Activated T-helper 1 cell treated with anti-CD3 and anti-CD28 coated beads, Interleukin-12 subunit alpha, Interleukin-12 subunit beta, Interleukin-2, Interleukin-4 antibody, amounts not matched to agents 30 ng/mL and 10 ng/mL and 1 ng/mL, durations not matched to agents 14 hours and 24 hours and 36 hours (primary cell): ENCODE results near the gene PHKA2. TPM values are rescaled to one million over a fixed set of nuclear protein-coding genes. Genes with fewer than 3 reads are reported as not detected.

Experiments used
- DNase-seq: peaks from one replicate; pipeline ENCODE4 v3.0.0; 2021; ENCODE audit warnings: low spot score
- H3K27ac Mint-ChIP-seq: one replicate; pipeline ENCODE4 v1.8.0; 2021; ENCODE audit warnings: mild to moderate bottlenecking, mixed read lengths
- H3K27me3 Mint-ChIP-seq: one replicate; pipeline ENCODE4 v1.8.0; 2022; ENCODE audit warnings: mild to moderate bottlenecking, moderate library complexity, mixed read lengths; ENCODE audit not compliant: insufficient read depth
- H3K36me3 Mint-ChIP-seq: one replicate; pipeline ENCODE4 v1.8.0; 2021; ENCODE audit warnings: low read depth, mixed read lengths
- H3K4me1 Mint-ChIP-seq: one replicate; pipeline ENCODE4 v1.8.0; 2021; ENCODE audit warnings: low read depth, mixed read lengths
- H3K4me3 Mint-ChIP-seq: one replicate; pipeline ENCODE4 v1.8.0; 2021; ENCODE audit warnings: mild to moderate bottlenecking, moderate library complexity, mixed read lengths
- H3K9me3 Mint-ChIP-seq: one replicate; pipeline ENCODE4 v1.8.0; 2021; ENCODE audit warnings: mixed read lengths
- intact Hi-C: fragments of 100-400 bp; cut with micrococcal nuclease; formaldehyde crosslinking; loops from one replicate; pipeline ENCODE4 v1.15.1; 2024
- total RNA-seq: library from RNA; stranded (reverse); gene quantifications from 2 replicates; pipeline ENCODE4 v1.2.3, GENCODE V29; 2022

The PHKA2 gene
- total RNA-seq, 1 donor from 2014 or later, result 20.3 TPM

DNA sequence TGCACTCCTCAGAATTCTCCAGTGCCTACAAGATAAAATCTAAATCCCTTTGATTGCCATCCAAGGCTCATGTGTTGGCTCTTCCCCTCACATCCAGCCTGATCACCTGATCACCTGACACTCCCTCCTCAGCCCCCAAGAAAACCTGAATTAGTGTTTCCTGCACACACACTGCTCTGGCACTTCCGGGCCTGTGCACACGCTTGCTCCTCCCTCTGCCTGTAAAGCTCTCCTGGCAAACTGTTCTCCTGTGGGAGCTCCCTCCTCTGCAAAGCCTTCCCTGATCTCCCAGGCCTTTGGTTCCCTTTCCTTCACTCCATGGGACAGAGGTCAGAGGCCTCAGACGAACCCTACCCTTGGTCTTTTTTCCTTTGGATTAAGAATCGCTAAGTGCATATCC, 19.9 kb downstream of the PHKA2 start:
- intact Hi-C loops, result no loop called here
- peak overlapping the region; percentile 77 for H3K27ac Mint-ChIP-seq
- peaks cover 16% of the 10 kb centered on the region for H3K4me1 Mint-ChIP-seq
- H3K4me3 Mint-ChIP-seq, result no peak overlapping the region
- no peaks in the 10 kb centered on the region for H3K36me3 Mint-ChIP-seq
- no peaks in the 10 kb centered on the region for H3K9me3 Mint-ChIP-seq
- DNase-seq, result no peak
- no peaks in the 10 kb centered on the region for H3K27me3 Mint-ChIP-seq

DNA sequence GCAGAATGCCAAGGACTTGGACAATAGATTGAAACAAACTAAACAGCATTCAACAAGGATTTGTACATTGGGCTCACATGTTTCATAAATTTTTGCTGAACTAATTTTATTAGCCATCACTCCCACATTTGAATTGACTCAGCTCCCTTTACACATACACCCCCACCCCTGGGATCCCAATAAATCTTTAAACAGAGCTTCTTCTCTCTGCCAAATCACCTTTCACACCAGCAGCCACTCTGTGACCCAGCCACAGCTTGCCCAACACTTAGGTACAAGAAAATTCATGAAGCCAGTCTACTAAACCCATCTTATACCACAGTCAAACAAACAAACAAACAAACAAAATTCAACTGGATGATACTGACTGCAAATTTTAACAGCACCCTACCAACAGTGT, 21.6 kb downstream of the PHKA2 start:
- Mint-ChIP-seq H3K4me1 (peaks cover 16% of the 10 kb centered on the region), H3K27me3 (no peaks in the 10 kb centered on the region), H3K27ac (no peak overlapping the region), H3K4me3 (no peak overlapping the region), H3K9me3 (no peaks in the 10 kb centered on the region), H3K36me3 (no peaks in the 10 kb centered on the region)
- DNase-seq, result no peak
- intact Hi-C loops, result no loop called here

DNA sequence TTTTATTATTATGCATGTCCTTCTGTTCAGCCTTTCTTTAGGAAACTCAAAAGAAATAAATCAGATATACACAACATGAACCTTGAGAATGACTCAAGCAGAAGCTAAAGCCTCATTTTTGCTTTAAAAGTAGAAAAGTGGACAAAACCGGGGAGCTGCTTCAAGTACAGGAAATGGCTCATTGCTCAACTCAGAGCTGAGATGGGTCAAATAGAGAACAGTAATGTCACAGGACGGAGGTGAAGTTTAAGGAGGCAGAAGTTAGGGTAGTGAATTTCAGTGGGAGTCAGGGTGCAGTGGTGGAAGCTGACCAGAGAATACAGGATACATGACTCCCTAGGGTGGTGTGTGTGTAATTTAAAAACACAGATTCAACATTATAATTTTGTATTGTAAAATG, 22.2 kb downstream of the PHKA2 start:
- Mint-ChIP-seq H3K9me3 (no peaks in the 10 kb centered on the region), H3K27me3 (no peaks in the 10 kb centered on the region), H3K27ac (no peak overlapping the region), H3K4me1 (peaks cover 9% of the 10 kb centered on the region), H3K4me3 (no peak overlapping the region), H3K36me3 (no peaks in the 10 kb centered on the region)
- DNase-seq, result no peak
- intact Hi-C loops, result no loop called here

DNA sequence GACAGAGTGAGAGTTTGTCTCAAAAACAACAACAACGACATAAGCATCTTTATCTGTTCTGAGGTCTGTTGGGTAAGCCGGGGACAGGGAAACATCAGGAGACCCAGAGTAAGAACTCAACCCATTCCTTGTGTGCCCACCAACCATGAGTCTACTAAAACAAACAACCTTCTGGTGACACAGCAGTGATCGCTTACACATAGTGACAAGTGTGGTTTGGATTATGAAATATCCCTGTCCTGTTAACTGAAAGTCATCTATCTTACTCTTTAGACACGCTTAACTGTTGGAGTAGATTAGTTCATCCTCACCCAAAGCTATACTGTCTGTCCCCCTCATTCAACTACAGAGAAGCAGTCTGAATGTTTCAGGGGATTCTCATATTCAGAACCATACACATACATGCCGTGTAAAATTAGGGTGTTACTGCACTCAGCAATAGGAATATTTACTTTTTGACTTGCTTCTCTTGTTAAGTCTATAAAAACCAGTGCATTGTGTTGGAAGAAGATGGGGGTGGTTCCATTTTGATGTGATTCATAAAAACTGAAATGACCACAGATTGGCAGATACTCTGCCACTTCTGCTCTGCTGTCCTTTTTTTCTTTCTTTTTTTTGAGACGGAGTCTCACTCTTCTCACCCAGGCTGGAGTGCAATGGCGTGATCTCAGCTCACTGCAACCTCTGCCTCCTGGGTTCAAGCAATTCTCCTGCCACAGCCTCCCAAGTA, 27.4 kb downstream of the PHKA2 start:
- no peak for DNase-seq
- intact Hi-C loops, result no loop called here
- Mint-ChIP-seq H3K36me3 (no peaks in the 10 kb centered on the region), H3K4me1 (peaks cover 17% of the 10 kb centered on the region), H3K27me3 (no peaks in the 10 kb centered on the region), H3K4me3 (no peak overlapping the region), H3K27ac (no peak overlapping the region), H3K9me3 (no peaks in the 10 kb centered on the region)

DNA sequence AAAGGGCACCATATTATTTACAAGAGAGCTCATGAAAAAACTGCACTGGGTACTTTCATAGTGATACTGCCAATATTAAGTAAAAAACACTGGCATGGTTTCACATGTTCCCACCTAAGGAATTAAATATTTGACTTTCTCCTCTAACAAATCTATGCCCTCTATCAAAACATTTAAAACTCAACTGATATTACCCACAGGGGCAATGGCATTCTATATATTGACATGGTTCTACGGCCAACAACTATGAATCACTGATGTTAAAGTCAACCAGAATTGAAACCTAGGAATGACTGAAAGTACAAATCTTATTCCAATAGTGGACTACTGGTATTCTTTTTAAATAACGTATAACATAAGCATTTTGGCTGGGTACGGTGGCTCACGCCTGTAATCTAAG, 28.2 kb downstream of the PHKA2 start:
- no peak for DNase-seq
- Mint-ChIP-seq H3K36me3 (no peaks in the 10 kb centered on the region), H3K27ac (no peak overlapping the region), H3K4me3 (no peak overlapping the region), H3K9me3 (no peaks in the 10 kb centered on the region), H3K4me1 (peaks cover 14% of the 10 kb centered on the region), H3K27me3 (no peaks in the 10 kb centered on the region)
- intact Hi-C loops, result loop anchor here (2.0 kb wide), 1 partner anchor 29 kb away; the partner anchor contains the start of gene PHKA2

DNA sequence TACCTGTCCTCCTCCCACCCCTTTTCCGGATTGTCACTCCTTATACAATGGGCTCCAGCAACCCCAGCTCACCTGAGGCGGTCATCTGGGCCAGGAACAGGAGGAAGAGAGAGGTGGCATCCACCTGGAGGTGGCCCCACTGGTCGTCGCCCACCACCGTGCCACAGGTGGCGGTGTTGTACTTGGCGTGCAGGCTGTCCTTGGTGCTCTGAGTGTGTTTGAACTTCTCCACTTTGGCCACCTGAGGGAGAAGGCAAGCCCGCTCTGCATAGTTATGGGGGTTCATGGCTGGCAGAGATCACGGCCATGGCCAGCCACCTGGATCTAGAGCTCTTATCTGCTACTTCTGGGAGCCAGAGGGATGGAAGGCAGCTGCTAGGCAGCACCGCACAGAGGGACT, 32.9 kb downstream of the PHKA2 start:
- no peak overlapping the region for H3K27ac Mint-ChIP-seq

DNA sequence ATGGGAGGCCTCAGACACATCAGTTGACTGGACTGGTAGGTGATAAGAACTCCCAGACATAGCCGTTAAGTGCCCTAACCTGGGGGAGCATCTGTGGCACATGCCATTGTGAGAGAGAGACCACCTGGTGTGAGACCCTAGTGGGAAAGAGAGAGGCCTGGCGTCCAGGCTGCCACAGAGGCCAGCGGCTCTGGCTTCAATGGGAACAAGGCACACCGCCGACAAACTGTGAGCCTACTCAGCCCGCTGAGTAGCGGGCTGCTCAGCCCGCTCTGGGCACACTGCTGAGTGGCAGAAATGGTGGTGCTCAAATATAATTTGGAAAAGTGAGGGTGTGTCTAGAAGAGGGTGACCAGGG, 34.0 kb downstream of the PHKA2 start:
- intact Hi-C loops, result no loop called here

More for the DNA sequence above, 32.9 kb downstream of the PHKA2 start:
- Mint-ChIP-seq H3K4me3 (no peak overlapping the region), H3K4me1 (peaks cover 8% of the 10 kb centered on the region), H3K36me3 (peaks cover 2% of the 10 kb centered on the region), H3K9me3 (no peaks in the 10 kb centered on the region), H3K27me3 (no peaks in the 10 kb centered on the region)
- no peak for DNase-seq
- intact Hi-C loops, result no loop called here

DNA sequence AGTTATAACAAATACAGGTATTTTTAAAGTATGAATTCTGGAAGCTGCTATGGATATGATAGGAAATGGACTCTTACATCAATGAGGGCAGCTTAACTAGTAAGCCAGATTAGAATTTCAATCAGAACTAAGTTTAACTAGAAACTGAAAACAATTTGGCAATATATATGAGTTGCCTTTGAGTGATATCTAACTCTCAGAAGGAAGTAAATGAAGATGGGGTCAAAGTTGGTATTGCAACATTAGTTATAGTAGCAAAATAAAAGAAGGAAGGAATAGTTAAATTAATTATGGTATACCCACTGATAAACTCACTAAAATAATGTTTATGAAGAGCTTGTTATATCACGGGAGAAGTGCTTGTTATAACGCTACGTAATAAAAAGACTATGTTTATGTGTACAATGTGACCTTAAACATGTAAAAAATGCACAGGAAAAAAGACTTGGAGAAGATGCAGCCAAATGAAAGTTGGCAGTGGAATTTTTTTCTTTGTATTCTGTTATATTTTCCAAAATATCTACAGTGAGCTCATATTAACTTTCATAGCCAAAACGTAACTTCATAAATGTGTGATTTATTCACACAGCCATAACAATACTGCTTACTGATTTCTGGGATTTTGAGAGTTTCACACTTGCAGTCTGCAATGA, 34.5 kb downstream of the PHKA2 start:
- DNase-seq, result no peak
- intact Hi-C loops, result no loop called here
- Mint-ChIP-seq H3K36me3 (peaks cover 2% of the 10 kb centered on the region), H3K4me1 (peaks cover under 1% of the 10 kb centered on the region), H3K9me3 (no peaks in the 10 kb centered on the region), H3K4me3 (no peak overlapping the region), H3K27ac (no peak overlapping the region), H3K27me3 (no peaks in the 10 kb centered on the region)

More for the DNA sequence above, 34.0 kb downstream of the PHKA2 start:
- H3K36me3 Mint-ChIP-seq, result peaks cover 2% of the 10 kb centered on the region
- no peaks in the 10 kb centered on the region for H3K9me3 Mint-ChIP-seq
- no peak overlapping the region for H3K4me3 Mint-ChIP-seq
- DNase-seq, result no peak
- no peaks in the 10 kb centered on the region for H3K27me3 Mint-ChIP-seq
- peaks cover 5% of the 10 kb centered on the region for H3K4me1 Mint-ChIP-seq
- H3K27ac Mint-ChIP-seq, result no peak overlapping the region

DNA sequence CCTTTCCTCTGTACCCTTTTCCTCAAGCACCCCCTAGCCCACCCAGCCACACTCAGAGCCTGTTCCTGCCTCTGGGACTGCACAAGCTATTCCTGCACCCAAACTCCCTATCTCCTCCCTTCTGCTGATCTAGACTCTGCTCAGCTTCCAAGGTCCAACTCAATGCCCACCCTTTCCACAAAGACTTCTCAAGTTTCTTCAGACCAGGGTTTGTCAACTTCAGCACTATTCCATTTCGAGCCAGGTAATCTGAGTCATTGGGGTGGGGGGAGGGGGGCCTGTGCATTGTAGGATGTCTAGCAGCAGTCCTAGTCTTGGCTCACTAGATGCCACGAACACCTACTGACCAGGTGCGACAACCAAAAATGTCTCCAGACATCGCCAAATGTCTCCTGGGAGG, 37.3 kb downstream of the PHKA2 start:
- Mint-ChIP-seq H3K4me3 (no peak overlapping the region), H3K27me3 (no peaks in the 10 kb centered on the region), H3K9me3 (no peaks in the 10 kb centered on the region), H3K27ac (no peak overlapping the region), H3K4me1 (no peaks in the 10 kb centered on the region), H3K36me3 (peaks cover 2% of the 10 kb centered on the region)
- DNase-seq, result no peak
- intact Hi-C loops, result no loop called here

DNA sequence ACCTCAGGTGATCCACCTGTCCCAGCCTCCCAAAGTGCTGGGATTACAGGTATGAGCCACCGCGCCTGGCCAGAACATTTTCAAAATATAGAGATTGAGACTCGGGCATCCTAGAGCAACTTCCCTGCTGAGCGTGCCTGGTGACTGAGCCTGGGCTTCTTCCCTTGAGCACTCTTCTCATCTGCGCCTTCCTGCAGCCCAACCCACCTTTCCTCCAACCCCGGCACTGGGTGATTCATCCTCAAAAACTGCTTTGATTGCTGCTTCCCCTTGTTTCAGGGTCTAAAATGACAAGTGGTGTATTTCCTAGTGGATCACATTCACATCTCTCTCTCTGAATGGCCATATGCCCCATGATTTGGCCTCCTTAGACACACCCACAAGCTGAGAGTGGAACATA, 37.8 kb downstream of the PHKA2 start:
- Mint-ChIP-seq H3K9me3 (no peaks in the 10 kb centered on the region), H3K4me1 (no peaks in the 10 kb centered on the region)
- no peak for DNase-seq

DNA sequence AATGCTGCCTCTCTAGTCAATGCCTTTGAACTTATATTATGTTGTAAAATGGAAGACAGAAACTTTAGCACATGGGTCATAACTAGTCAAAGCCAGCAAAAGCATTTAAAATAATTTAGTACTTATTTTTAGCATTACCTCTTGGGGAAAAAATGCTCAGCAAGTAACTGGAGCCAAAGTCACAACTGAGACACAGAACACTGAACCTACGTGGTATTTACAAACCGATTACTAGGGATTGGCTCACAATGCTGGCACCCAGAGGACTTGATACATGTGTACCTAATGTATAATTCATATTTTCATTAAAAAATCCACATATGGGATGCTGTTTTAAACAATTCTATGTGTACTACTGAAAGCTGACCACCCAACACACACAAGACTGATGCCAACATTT, 38.4 kb downstream of the PHKA2 start:
- no peak overlapping the region for H3K27ac Mint-ChIP-seq
- DNase-seq, result no peak
- no peaks in the 10 kb centered on the region for H3K9me3 Mint-ChIP-seq
- no peaks in the 10 kb centered on the region for H3K27me3 Mint-ChIP-seq
- no peaks in the 10 kb centered on the region for H3K4me1 Mint-ChIP-seq
- no peak overlapping the region for H3K4me3 Mint-ChIP-seq
- intact Hi-C loops, result no loop called here
- H3K36me3 Mint-ChIP-seq, result peaks cover 4% of the 10 kb centered on the region

More for the DNA sequence above, 37.8 kb downstream of the PHKA2 start:
- H3K27ac Mint-ChIP-seq, result no peak overlapping the region
- peaks cover 4% of the 10 kb centered on the region for H3K36me3 Mint-ChIP-seq
- no peak overlapping the region for H3K4me3 Mint-ChIP-seq
- no peaks in the 10 kb centered on the region for H3K27me3 Mint-ChIP-seq
- intact Hi-C loops, result no loop called here

DNA sequence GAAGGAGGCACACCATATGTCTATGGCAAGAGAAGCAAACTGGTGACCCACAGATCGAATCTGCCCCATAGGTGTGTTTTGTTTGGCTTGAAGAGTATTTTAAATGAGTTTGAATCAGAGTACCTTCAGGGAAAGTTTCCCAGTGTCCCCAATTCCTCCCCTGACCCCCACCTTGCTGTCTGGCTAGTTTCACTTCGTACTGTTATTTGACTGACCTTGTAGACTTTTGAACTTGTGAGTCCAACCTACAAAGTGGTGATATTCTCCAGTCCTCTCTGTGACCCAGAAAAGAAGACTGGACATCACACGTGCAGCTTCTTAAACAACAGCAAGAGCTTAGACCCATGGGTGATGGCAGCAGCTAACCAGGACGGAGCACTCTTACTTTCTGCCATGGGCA, 39.4 kb downstream of the PHKA2 start:
- no peak for DNase-seq
- Mint-ChIP-seq H3K4me1 (no peaks in the 10 kb centered on the region), H3K4me3 (no peak overlapping the region), H3K27ac (no peak overlapping the region), H3K9me3 (no peaks in the 10 kb centered on the region), H3K27me3 (no peaks in the 10 kb centered on the region), H3K36me3 (peaks cover 2% of the 10 kb centered on the region)
- intact Hi-C loops, result no loop called here

DNA sequence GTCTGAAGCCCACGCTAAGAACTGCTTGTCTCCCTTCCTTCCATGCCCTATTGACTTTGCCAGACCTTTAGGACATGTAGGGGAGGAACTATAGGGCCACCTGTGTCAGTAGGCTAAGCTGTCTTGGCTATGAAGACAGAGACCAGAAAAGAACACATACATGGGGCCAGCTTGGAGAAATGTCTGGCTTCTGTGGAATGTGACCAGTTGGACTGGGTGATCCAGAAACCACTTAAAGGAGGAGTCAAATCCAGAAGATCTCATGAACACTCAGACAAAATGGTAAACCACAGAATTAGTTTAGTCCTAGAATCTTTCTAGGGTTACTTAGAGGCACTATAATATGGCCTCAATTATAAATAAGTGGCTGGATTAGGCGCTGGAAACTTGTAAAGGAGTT, 42.0 kb downstream of the PHKA2 start:
- H3K27me3 Mint-ChIP-seq, result no peaks in the 10 kb centered on the region
- H3K4me3 Mint-ChIP-seq, result no peak overlapping the region
- H3K36me3 Mint-ChIP-seq, result peaks cover 2% of the 10 kb centered on the region
- H3K9me3 Mint-ChIP-seq, result no peaks in the 10 kb centered on the region
- no peak overlapping the region for H3K27ac Mint-ChIP-seq
- H3K4me1 Mint-ChIP-seq, result no peaks in the 10 kb centered on the region
- DNase-seq, result no peak
- intact Hi-C loops, result no loop called here
